HL-60/S4 treated with phorbol 12-myristate 13-acetate at 8.2 ng/mL for 4 days and 3 days (cell line): ENCODE results near the gene U2AF2.

Experiments used
- in situ Hi-C: fragments of 300-500 bp; cut with MboI; formaldehyde crosslinking; loops from 2 replicates; pipeline ENCODE4 v1.15.0; 2022; ENCODE audit warnings: low sequenced_read_pairs

The U2AF2 gene

GRCh38 chr19:55621205-55621672, 33.6 kb upstream of the U2AF2 start:
- in situ Hi-C loops, result loop anchor here (10.0 kb wide), 1 partner anchor 106 kb away; no protein-coding TSS in a partner anchor

- in situ Hi-C loops, result loop anchor here (10.0 kb wide), 1 partner anchor 107 kb away; no protein-coding TSS in a partner anchor
These were observed 33.1 kb upstream of the U2AF2 start for GRCh38 chr19:55621673-55622231.

DNA sequence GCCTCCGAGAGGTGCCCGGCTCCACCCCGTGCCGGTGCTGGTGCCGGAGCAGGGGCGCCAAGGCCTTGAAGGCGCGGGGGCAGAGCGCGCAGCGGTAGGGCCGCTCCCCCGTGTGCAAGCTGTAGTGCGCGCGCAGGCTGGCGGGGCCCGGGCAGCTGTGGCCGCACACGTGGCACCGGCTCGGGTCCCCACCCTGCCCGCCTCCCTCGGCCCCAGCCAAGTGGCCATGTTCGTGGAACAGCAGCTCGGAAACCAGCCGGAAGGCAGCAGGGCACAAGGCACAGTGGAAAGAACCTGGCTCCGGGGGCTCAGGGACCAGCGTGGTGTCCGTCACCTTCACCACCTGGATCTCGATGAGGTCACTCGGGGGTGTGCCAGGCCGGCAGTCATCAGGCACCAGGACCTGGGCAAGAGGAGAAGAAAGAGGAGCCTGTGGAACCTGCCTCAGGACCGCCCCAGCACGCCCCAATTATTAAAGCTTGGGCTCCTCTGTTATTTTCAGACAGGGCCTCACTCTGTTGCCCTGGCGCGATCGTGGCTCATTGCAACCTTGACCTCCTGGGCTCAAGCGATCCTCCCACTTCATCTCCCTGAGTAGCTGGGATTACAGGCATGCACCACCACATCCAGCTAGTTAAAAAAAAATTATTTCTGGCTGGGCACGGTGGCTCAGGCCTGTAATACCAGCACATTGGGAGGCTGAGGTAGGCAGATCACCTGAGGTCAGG, 32.4 kb upstream of the U2AF2 start:
- in situ Hi-C loops, result loop anchor here (10.0 kb wide), 1 partner anchor 108 kb away; no protein-coding TSS in a partner anchor

GRCh38 chr19:55623130-55623529, 31.7 kb upstream of the U2AF2 start:
- in situ Hi-C loops, result loop anchor here (10.0 kb wide), 1 partner anchor 108 kb away; no protein-coding TSS in a partner anchor

DNA sequence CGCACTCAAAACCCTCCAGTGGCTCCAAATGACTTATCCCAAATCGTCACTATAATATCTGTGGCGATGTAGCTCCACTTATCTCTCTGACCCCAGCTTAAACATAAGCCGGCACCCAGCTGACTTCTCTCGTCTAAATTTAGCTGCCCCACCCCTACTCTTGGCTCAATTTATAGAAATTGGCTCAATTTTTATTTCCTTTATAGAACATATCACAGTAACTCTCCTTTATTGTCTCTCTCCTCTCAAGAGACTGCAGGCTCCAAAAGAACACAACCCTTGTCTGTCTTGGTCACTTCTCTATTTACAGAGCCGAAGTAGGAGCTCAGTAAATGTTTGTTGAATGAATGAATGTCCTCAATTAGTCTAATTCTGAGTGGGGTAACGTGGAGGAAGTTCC, 31.3 kb upstream of the U2AF2 start:
- in situ Hi-C loops, result loop anchor here (10.0 kb wide), 1 partner anchor 109 kb away; no protein-coding TSS in a partner anchor

DNA sequence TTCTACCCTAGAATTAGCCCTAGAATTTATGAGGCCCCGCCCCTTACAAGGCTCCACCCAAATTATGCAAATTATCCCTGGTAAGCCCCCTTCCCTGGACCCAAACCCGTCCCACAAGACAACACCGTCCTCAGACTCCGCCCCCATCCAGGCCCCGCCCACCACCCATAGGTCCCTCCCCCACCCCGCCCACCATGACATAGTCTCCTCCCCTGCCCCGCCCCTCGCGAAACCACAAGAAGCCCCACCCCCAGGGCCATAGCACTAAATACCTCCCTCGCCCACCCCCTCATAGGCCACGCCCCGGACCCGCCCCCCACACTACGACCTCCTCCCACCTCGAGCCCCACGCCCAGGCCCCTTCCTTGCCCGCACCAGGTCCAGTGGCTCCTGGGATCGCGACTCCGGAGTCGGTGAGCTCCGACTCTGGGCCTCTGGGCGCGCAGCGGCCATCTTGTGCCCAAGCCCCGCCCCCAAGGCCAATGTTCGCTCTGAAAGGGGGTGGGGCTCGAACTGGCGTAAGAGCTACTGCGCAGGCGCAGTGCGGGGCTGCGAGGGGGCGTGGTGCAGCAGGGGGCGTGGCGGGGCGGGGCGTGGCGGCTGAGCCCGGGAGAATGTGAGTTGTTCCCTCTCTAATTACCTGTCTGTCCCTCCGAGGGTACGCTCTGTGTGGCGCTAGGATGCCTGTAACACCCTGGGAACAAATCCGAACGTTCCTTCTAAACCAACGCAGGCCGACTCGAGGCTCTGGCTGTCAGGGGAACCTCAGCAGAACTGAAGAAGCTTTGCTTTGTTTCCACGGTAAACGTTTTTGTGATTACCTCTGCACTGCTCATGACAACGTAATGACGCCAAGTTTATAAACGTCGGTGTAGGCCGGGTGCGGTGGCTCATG, 30.5 kb upstream of the U2AF2 start, which contains the start of gene ZNF784:
Gene ZNF784, minus strand, starts transcription at position 458 of the 895 bp plus-strand sequence. Its CDS starts 5 bp downstream, at position 453.
- in situ Hi-C loops, result loop anchor here (10.0 kb wide), 1 partner anchor 110 kb away; no protein-coding TSS in a partner anchor

DNA sequence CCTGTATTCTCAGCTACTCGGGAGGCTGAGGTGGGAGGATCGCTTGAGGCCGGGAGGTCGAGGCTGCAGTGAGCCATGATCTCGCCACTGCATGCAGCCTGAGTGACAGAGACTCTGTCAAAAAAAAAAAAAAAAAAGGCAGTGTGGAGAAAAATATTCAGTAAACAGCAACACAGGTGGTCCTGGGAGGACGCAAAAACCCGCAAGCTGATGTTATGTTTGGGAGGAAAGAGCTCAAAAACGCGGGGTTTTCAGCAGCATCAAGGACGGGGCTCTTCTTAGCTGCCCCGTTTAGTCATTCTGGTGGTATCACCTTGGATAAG, 29.9 kb upstream of the U2AF2 start:
- in situ Hi-C loops, result loop anchor here (10.0 kb wide), 1 partner anchor 110 kb away; no protein-coding TSS in a partner anchor

- in situ Hi-C loops, result loop anchor here (10.0 kb wide), 1 partner anchor 112 kb away; no protein-coding TSS in a partner anchor
These were observed 28.5 kb upstream of the U2AF2 start for GRCh38 chr19:55626350-55626749.

DNA sequence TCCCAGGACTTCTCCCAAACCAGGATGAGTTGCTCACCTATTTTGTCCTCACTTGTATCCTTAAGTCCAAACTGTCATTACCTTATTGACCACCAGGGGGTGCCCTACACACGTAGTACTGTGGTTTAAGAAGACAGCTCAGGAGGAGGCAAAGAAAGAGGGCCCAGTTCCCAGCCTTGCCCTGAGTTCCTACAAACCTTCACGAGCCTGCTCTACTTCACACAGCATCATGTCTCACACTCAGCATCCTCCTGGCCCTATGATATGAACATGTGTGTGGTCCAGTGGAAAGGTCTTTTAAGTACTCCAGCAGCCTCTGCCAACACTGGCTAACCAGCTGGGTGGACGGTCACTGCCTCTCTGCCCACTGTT, 22.4 kb upstream of the U2AF2 start:
- in situ Hi-C loops, result no loop called here

DNA sequence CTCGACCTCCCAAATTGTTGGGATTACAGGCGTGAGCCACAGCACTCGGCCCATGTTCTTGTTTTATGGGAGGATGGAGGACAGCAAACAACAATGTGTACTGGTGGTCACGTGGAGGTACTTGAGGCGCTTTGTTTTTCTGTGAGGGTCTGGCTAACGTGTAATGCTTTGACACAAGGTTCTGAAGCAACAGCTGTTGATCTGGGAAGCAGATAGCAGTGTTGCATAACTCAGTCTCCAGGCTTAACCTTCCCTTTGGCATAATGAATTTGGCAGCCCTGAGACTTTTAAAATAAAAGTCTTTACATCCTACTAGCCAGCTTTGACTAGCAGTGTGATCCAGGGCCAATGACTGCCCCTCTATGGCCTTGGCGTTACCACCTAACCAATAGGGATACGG, 21.0 kb upstream of the U2AF2 start:
- in situ Hi-C loops, result no loop called here

- in situ Hi-C loops, result no loop called here
These were observed 19.5 kb upstream of the U2AF2 start for GRCh38 chr19:55635334-55635717.

GRCh38 chr19:55635856-55636440, 18.9 kb upstream of the U2AF2 start:
- in situ Hi-C loops, result no loop called here

DNA sequence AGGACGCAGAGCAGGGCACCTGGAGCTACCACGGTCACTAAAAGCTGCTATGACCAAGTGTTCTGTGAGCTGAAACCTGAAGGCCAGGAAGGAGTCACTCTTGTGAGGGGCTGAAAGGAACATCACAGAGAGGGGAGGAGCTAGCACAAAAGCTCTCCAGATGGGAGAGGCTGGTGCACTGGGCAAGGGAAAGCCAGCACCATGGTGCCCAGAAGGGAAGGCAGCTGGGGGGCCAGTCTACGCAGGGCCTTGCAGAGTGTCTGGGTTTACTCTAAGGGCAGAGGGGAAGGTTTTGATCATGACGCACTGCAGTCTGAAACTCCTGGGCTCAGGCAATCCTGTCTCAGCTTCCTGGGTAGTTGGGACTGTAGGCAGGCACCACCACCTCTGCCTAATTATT, 18.1 kb upstream of the U2AF2 start:
- in situ Hi-C loops, result no loop called here

GRCh38 chr19:55637534-55637933, 17.3 kb upstream of the U2AF2 start:
- in situ Hi-C loops, result no loop called here

GRCh38 chr19:55638864-55639359, 15.9 kb upstream of the U2AF2 start:
- in situ Hi-C loops, result no loop called here

DNA sequence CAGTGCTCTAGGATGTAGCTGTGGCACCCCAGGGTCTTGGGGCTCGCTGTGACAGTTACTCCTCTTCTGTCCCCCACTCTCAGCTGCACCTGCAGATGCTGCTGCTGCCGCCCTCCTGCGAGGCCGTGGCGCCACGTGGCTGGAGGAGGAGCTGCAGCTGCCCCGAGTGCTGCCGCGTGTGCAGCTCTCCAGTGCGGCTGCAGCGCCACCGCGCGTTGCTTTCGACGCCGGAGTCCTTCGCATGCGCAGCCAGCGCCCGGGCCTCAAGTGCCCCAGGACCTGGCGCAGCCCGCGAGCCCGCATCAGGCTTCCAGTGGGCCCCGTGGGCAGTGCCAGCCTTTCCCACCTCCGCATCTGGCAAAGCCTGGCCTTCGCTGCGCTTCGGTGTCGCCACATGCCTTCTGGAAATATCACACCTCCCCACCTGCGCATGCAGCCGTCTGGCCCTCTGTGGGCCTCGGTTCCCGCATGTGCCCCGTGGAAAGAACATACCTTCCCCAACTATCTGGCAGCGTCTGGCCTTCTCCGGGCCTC, 14.7 kb upstream of the U2AF2 start:
- in situ Hi-C loops, result no loop called here

DNA sequence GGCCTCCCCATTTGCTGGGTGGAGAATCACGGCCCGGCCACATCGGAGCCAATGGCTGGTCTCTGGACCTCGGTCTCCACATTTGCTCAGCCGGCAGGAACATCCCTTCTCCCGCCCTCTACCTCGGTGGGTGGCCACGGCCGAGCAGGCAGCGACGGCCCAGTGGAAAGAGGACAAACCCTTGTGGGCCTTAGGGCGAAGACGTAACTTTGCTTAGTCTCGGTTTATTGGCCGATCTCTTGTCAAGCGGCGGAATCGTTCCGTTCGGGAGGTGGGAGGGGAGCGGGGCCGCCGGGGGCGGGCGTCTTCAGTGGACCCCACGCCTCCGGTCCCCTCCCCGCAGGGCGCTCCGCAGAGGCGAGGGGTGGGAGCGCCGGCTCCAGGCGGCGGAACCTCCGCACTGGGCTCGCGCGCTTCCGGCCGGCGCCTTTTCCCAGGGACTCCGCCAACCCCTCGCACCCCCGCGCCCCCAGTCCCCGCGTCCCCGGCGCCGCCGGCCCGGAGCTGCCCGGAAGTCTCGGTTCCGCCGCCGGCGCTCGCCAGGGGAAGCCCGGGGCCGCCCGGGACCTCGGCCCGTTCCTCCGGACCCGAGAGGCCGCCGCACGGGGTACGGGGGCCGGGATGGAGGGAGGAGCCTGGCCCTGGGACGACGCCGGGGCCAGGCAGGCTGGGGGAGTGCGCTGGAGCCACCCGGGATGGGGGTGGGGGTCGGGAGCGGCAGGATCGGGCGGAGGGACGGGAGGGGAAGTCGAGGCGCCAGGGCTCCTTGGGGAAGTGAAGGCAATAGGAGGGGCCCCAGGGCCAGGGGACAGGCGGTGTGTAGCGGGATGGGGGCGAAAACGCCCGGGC, 14.0 kb upstream of the U2AF2 start, which contains the start of gene ZNF580:
Gene ZNF580, plus strand, starts transcription at position 426 of the 849 bp plus-strand sequence. CDS start 1,507 bp downstream, outside the sequence.
- in situ Hi-C loops, result no loop called here

DNA sequence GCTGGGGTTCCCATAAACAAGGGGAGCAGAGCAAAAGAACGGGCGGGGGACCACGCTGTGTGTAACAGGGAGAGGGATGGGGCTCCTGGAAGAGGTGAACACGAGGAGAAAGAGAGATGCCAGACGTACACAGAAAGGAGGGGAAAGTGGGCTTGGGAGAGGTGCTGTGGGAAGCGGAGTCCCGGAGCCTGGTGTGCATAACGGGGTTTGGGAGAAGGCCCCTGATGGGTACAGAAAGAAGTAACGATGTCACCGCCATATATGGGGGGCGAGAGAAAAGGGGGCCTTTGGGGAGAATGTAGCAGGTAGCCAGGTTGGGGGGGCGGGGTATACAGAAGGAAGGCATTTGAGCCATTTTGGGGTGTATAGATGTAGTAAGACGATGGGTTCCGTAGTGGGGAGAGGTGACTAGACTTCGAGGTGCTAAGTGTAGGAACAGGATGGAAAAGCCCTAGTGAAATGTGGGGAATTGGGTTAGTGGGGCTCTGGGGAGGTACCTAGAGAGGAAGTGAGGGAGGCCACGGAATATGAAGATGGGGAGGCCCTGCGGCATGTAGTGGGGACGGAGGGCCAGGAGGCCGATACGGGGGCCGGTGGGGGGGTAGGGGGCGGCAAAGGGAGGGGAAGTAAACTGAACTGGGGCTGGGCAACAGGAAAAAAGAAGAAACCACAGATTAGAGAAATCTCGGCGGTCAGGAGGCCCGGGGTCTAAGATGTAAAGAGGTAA, 13.2 kb upstream of the U2AF2 start:
- in situ Hi-C loops, result no loop called here
